HG03571 (cell line): Measurements from ENCODE around the gene SCN4A.

Experiments
- ATAC-seq: cut with Tn5 transposase; IDR thresholded peaks from one replicate; pipeline ENCODE4 v1.9.1; 2021; ENCODE audit not compliant: unreplicated experiment

The SCN4A gene

GRCh38 chr17:63960006-63960405, 12.7 kb downstream of the SCN4A start:
- no peak for ATAC-seq

- ATAC-seq = no peak
Observed at GRCh38 chr17:63956296-63956920, 16.3 kb downstream of the SCN4A start.

GRCh38 chr17:63955791-63956190, 16.9 kb downstream of the SCN4A start:
- no peak for ATAC-seq

GRCh38 chr17:63955232-63955631, 17.5 kb downstream of the SCN4A start:
- no peak for ATAC-seq

GRCh38 chr17:63954402-63955063, 18.2 kb downstream of the SCN4A start:
- ATAC-seq = no peak

GRCh38 chr17:63950940-63951907, 21.5 kb downstream of the SCN4A start:
- ATAC-seq = no peak

GRCh38 chr17:63949576-63950250, 23.0 kb downstream of the SCN4A start:
- ATAC-seq = no peak

GRCh38 chr17:63948521-63948920, 24.2 kb downstream of the SCN4A start:
- ATAC-seq = no peak

GRCh38 chr17:63947711-63948330, 24.9 kb downstream of the SCN4A start:
- no peak for ATAC-seq

- peak; percentile 51 for ATAC-seq
Observed at GRCh38 chr17:63946440-63947363, 26.0 kb downstream of the SCN4A start.

- ATAC-seq = no peak
Observed at GRCh38 chr17:63945784-63946439, 26.8 kb downstream of the SCN4A start.

- ATAC-seq = no peak
Observed at GRCh38 chr17:63944736-63945499, 27.8 kb downstream of the SCN4A start.

- ATAC-seq = no peak
Observed at GRCh38 chr17:63943745-63944144, 29.0 kb downstream of the SCN4A start.

GRCh38 chr17:63942309-63942985, 30.3 kb downstream of the SCN4A start:
- ATAC-seq = no peak

- ATAC-seq = no peak
Observed at GRCh38 chr17:63941751-63942150, 31.0 kb downstream of the SCN4A start.

- no peak for ATAC-seq
Observed at GRCh38 chr17:63941162-63941561, 31.6 kb downstream of the SCN4A start.

GRCh38 chr17:63940584-63940983, 32.1 kb downstream of the SCN4A start:
- no peak for ATAC-seq

GRCh38 chr17:63939884-63940283, 32.8 kb downstream of the SCN4A start:
- no peak for ATAC-seq
